Stimulated activated naive CD8-positive, alpha-beta T cell treated with anti-CD3 and anti-CD28 coated beads, Interleukin-15, amount 100 ng/mL, for 72 hours (primary cell): ENCODE measurements around the gene SLC23A3.
A peak's percentile ranks its signal among the peaks of the same experiment; 100 is the strongest.

Experiments
- ATAC-seq: fragments of 150-1000 bp; cut with Tn5 transposase; 2 replicates; pipeline ENCODE4 v1.10.0; 2021; ENCODE audit warnings: mild to moderate bottlenecking, moderate library complexity
- DNase-seq, 2 donors: peaks; one replicate each; pipeline ENCODE4 v3.0.0; 2021 to 2022
- H3K27ac Mint-ChIP-seq, 2 donors: one replicate each; pipeline ENCODE4 v1.8.0; 2022; ENCODE audit warnings: mild to moderate bottlenecking in 2 of 2, mixed read lengths in 2 of 2, moderate library complexity in 2 of 2
- H3K27me3 Mint-ChIP-seq: one replicate; pipeline ENCODE4 v1.8.0; 2022; ENCODE audit warnings: mixed read lengths
- H3K4me1 Mint-ChIP-seq: one replicate; pipeline ENCODE4 v1.8.0; 2022; ENCODE audit warnings: mild to moderate bottlenecking, mixed read lengths
- H3K4me3 Mint-ChIP-seq, 2 donors: one replicate each; pipeline ENCODE4 v1.8.0; 2022; ENCODE audit warnings: mild to moderate bottlenecking in 2 of 2, mixed read lengths in 2 of 2, moderate library complexity in 1 of 2
- H3K9me3 Mint-ChIP-seq, 2 donors: one replicate each; pipeline ENCODE4 v1.8.0; 2022; ENCODE audit warnings: mixed read lengths in 2 of 2

SLC23A3 gene

GRCh38 chr2:219183151-219183772, 13.4 kb upstream of the SLC23A3 start:
- ATAC-seq (no peak), DNase-seq (no peak)
- peak overlapping the region; percentile 62 to 92 for H3K27ac Mint-ChIP-seq

GRCh38 chr2:219182331-219183150, 12.7 kb upstream of the SLC23A3 start:
- Mint-ChIP-seq H3K4me3 (peak overlapping the region; percentile 11 to 16), H3K27me3 (no peaks in the 10 kb centered on the region), H3K27ac (peak overlapping the region; percentile 62 to 92), H3K4me1 (peaks cover 66% of the 10 kb centered on the region), H3K9me3 (no peaks in the 10 kb centered on the region)
- peak in 1 of 2 donors; percentile 43 for DNase-seq
- peak; percentile 51 for ATAC-seq

More at GRCh38 chr2:219183151-219183772, 13.4 kb upstream of the SLC23A3 start:
- no peaks in the 10 kb centered on the region for H3K27me3 Mint-ChIP-seq
- peaks cover 67% of the 10 kb centered on the region for H3K4me1 Mint-ChIP-seq
- no peaks in the 10 kb centered on the region for H3K9me3 Mint-ChIP-seq
- H3K4me3 Mint-ChIP-seq, result peak overlapping the region in 1 of 2 donors; percentile 16

- Mint-ChIP-seq H3K27ac (peak overlapping the region; percentile 83 to 86), H3K27me3 (no peaks in the 10 kb centered on the region), H3K4me3 (peak overlapping the region in 1 of 2 donors; percentile 24), H3K4me1 (peaks cover 55% of the 10 kb centered on the region), H3K9me3 (no peaks in the 10 kb centered on the region)
- DNase-seq (no peak), ATAC-seq (no peak)
Measured at GRCh38 chr2:219181531-219181930, 11.7 kb upstream of the SLC23A3 start.

- DNase-seq (no peak), ATAC-seq (no peak)
- Mint-ChIP-seq H3K4me1 (peaks cover 50% of the 10 kb centered on the region), H3K4me3 (no peak overlapping the region), H3K27me3 (no peaks in the 10 kb centered on the region), H3K27ac (no peak overlapping the region), H3K9me3 (no peaks in the 10 kb centered on the region)
Measured at GRCh38 chr2:219180961-219181360, 11.1 kb upstream of the SLC23A3 start.

GRCh38 chr2:219179601-219180465, 10.0 kb upstream of the SLC23A3 start:
- peaks cover 57% of the 10 kb centered on the region for H3K4me1 Mint-ChIP-seq

GRCh38 chr2:219178377-219179175, 8.7 kb upstream of the SLC23A3 start:
- no peak for DNase-seq
- ATAC-seq, result peak; percentile 2
- no peaks in the 10 kb centered on the region for H3K9me3 Mint-ChIP-seq
- peaks cover 68% of the 10 kb centered on the region for H3K4me1 Mint-ChIP-seq
- H3K27me3 Mint-ChIP-seq, result no peaks in the 10 kb centered on the region
- H3K27ac Mint-ChIP-seq, result peak overlapping the region; percentile 79 to 85
- peak overlapping the region; percentile 73 to 87 for H3K4me3 Mint-ChIP-seq

More at GRCh38 chr2:219179601-219180465, 10.0 kb upstream of the SLC23A3 start:
- peak overlapping the region in 1 of 2 donors; percentile 7 for H3K27ac Mint-ChIP-seq
- DNase-seq (no peak), ATAC-seq (no peak)
- H3K4me3 Mint-ChIP-seq, result peak overlapping the region; percentile 73 to 87
- no peaks in the 10 kb centered on the region for H3K27me3 Mint-ChIP-seq
- H3K9me3 Mint-ChIP-seq, result no peaks in the 10 kb centered on the region

- no peaks in the 10 kb centered on the region for H3K27me3 Mint-ChIP-seq
- H3K9me3 Mint-ChIP-seq, result no peaks in the 10 kb centered on the region
- H3K4me1 Mint-ChIP-seq, result peaks cover 60% of the 10 kb centered on the region
- peak within 1 kb of the TSS; percentile 98 for H3K27ac Mint-ChIP-seq
- ATAC-seq (peak; percentile 54), DNase-seq (peak; percentile 79 to 80)
- H3K4me3 Mint-ChIP-seq, result peak within 1 kb of the TSS; percentile 97
Measured at GRCh38 chr2:219177552-219178376, 7.9 kb upstream of the SLC23A3 start, which contains the start of gene RETREG2. RETREG2 (plus strand) TSS chr2:219178275; CDS start chr2:219178353, 78 bp downstream.

GRCh38 chr2:219176818-219177551, 7.2 kb upstream of the SLC23A3 start, which contains the start of gene CNPPD1:
CNPPD1 (minus strand) TSS chr2:219176925; CDS start chr2:219176828, 97 bp downstream.
- ATAC-seq (peak; percentile 89), DNase-seq (peak; percentile 90 to 93)
- H3K9me3 Mint-ChIP-seq, result no peaks in the 10 kb centered on the region
- peak within 1 kb of the TSS; percentile 98 for H3K27ac Mint-ChIP-seq
- peak within 1 kb of the TSS; percentile 97 for H3K4me3 Mint-ChIP-seq
- H3K27me3 Mint-ChIP-seq, result no peaks in the 10 kb centered on the region
- peaks cover 60% of the 10 kb centered on the region for H3K4me1 Mint-ChIP-seq

GRCh38 chr2:219175928-219176817, 6.3 kb upstream of the SLC23A3 start:
- peak; percentile 46 for ATAC-seq
- Mint-ChIP-seq H3K27ac (peak overlapping the region; percentile 8 to 42), H3K27me3 (no peaks in the 10 kb centered on the region), H3K4me3 (peak overlapping the region; percentile 97), H3K9me3 (no peaks in the 10 kb centered on the region), H3K4me1 (peaks cover 56% of the 10 kb centered on the region)
- DNase-seq, result no peak

- ATAC-seq, result no peak
- Mint-ChIP-seq H3K27me3 (no peaks in the 10 kb centered on the region), H3K4me3 (peak overlapping the region; percentile 97), H3K4me1 (peaks cover 51% of the 10 kb centered on the region), H3K9me3 (no peaks in the 10 kb centered on the region), H3K27ac (peak overlapping the region; percentile 38 to 42)
- DNase-seq, result no peak
Measured at GRCh38 chr2:219175486-219175885, 5.7 kb upstream of the SLC23A3 start.

- no peaks in the 10 kb centered on the region for H3K9me3 Mint-ChIP-seq
- no peak overlapping the region for H3K27ac Mint-ChIP-seq
- H3K4me3 Mint-ChIP-seq, result peak overlapping the region; percentile 25 to 97
- DNase-seq (no peak), ATAC-seq (no peak)
- H3K4me1 Mint-ChIP-seq, result peaks cover 45% of the 10 kb centered on the region
- H3K27me3 Mint-ChIP-seq, result no peaks in the 10 kb centered on the region
Measured at GRCh38 chr2:219174801-219175200, 5.0 kb upstream of the SLC23A3 start.

- no peaks in the 10 kb centered on the region for H3K9me3 Mint-ChIP-seq
- peak overlapping the region in 1 of 2 donors; percentile 25 for H3K4me3 Mint-ChIP-seq
- no peak for DNase-seq
- peaks cover 38% of the 10 kb centered on the region for H3K4me1 Mint-ChIP-seq
- H3K27ac Mint-ChIP-seq, result peak overlapping the region; percentile 12 to 76
- ATAC-seq, result no peak
- H3K27me3 Mint-ChIP-seq, result no peaks in the 10 kb centered on the region
Measured at GRCh38 chr2:219174146-219174545, 4.3 kb upstream of the SLC23A3 start.
